Nephron progenitor cell (in vitro differentiated cells): ENCODE results near the gene SLC25A18.
"Not testable (repeated sequence)": the region's sequence is repeated elsewhere in the genome, so short reads cannot be mapped to it uniquely, and the experiment has no call there.

Experiments
- DNase-seq: peaks from one replicate; pipeline ENCODE4 v3.0.0; 2021
- H3K27ac Mint-ChIP-seq: 2 replicates; pipeline ENCODE4 v1.8.0; 2021; ENCODE audit warnings: mild to moderate bottlenecking, moderate library complexity, mixed read lengths
- H3K27me3 Mint-ChIP-seq: 2 replicates; pipeline ENCODE4 v1.8.0; 2021; ENCODE audit warnings: mild to moderate bottlenecking, low read depth, mixed read lengths; ENCODE audit not compliant: poor library complexity
- H3K36me3 Mint-ChIP-seq: 2 replicates; pipeline ENCODE4 v1.8.0; 2021; ENCODE audit warnings: low read depth, mixed read lengths
- H3K4me1 Mint-ChIP-seq: 2 replicates; pipeline ENCODE4 v1.8.0; 2021; ENCODE audit warnings: mixed read lengths
- H3K4me3 Mint-ChIP-seq: 2 replicates; pipeline ENCODE4 v1.8.0; 2021; ENCODE audit warnings: mild to moderate bottlenecking, moderate library complexity, mixed read lengths
- H3K9me3 Mint-ChIP-seq: 2 replicates; pipeline ENCODE4 v1.8.0; 2021; ENCODE audit warnings: mild to moderate bottlenecking, moderate library complexity, mixed read lengths
- CTCF ChIP-seq: fragments of 200-600 bp; sonication (generic); IDR thresholded peaks from 2 replicates; pipeline ENCODE4 v1.5.0; 2021; ENCODE audit warnings: antibody characterized with exemption

The SLC25A18 gene

GRCh38 chr22:17563936-17564391 is 666 bp downstream of the SLC25A18 start:
- Mint-ChIP-seq H3K27ac (peak overlapping the region; percentile 90), H3K9me3 (peaks cover 20% of the 10 kb centered on the region), H3K4me3 (no peak overlapping the region), H3K4me1 (peaks cover 22% of the 10 kb centered on the region), H3K36me3 (peaks cover 31% of the 10 kb centered on the region), H3K27me3 (peaks cover 3% of the 10 kb centered on the region)
- no peak for TF ChIP-seq CTCF
- no peak for DNase-seq

- H3K27me3 Mint-ChIP-seq, H3K4me3 Mint-ChIP-seq, DNase-seq, H3K27ac Mint-ChIP-seq, H3K9me3 Mint-ChIP-seq: not testable (repeated sequence)
- Mint-ChIP-seq H3K36me3 (peaks cover 14% of the 10 kb centered on the region), H3K4me1 (peaks cover 44% of the 10 kb centered on the region)
These were observed 2.9 kb downstream of the SLC25A18 start for GRCh38 chr22:17566016-17566687.

- Mint-ChIP-seq H3K27me3 (peaks cover 3% of the 10 kb centered on the region), H3K9me3 (peaks cover 4% of the 10 kb centered on the region), H3K4me3 (no peak overlapping the region), H3K4me1 (peaks cover 48% of the 10 kb centered on the region), H3K27ac (no peak overlapping the region), H3K36me3 (peaks cover 14% of the 10 kb centered on the region)
- DNase-seq = no peak
- TF ChIP-seq CTCF = no peak
These were observed 3.5 kb downstream of the SLC25A18 start for GRCh38 chr22:17566776-17567175.

- DNase-seq = no peak
- Mint-ChIP-seq H3K27ac (peak overlapping the region; percentile 87), H3K27me3 (no peaks in the 10 kb centered on the region), H3K4me3 (no peak overlapping the region), H3K4me1 (peaks cover 32% of the 10 kb centered on the region), H3K9me3 (no peaks in the 10 kb centered on the region), H3K36me3 (no peaks in the 10 kb centered on the region)
- no peak for TF ChIP-seq CTCF
These were observed 6.7 kb downstream of the SLC25A18 start for GRCh38 chr22:17569971-17570511.

GRCh38 chr22:17570851-17571631 is 7.7 kb downstream of the SLC25A18 start:
- no peak for DNase-seq

More at GRCh38 chr22:17570851-17571631, 7.7 kb downstream of the SLC25A18 start:
- H3K27me3 Mint-ChIP-seq = no peaks in the 10 kb centered on the region
- H3K27ac Mint-ChIP-seq = peak overlapping the region; percentile 37
- peaks cover 32% of the 10 kb centered on the region for H3K4me1 Mint-ChIP-seq
- TF ChIP-seq CTCF = no peak
- no peak overlapping the region for H3K4me3 Mint-ChIP-seq
- no peaks in the 10 kb centered on the region for H3K36me3 Mint-ChIP-seq
- no peaks in the 10 kb centered on the region for H3K9me3 Mint-ChIP-seq
